ENCODE measurements around the gene BDNF. TPM values are rescaled to one million over a fixed set of nuclear protein-coding genes. Genes with fewer than 3 reads are reported as not detected.

The BDNF gene
- total and polyA plus RNA-seq, 2 donors (not counting 1 experiment from before 2014, with no cell fraction given): not detected

DNA sequence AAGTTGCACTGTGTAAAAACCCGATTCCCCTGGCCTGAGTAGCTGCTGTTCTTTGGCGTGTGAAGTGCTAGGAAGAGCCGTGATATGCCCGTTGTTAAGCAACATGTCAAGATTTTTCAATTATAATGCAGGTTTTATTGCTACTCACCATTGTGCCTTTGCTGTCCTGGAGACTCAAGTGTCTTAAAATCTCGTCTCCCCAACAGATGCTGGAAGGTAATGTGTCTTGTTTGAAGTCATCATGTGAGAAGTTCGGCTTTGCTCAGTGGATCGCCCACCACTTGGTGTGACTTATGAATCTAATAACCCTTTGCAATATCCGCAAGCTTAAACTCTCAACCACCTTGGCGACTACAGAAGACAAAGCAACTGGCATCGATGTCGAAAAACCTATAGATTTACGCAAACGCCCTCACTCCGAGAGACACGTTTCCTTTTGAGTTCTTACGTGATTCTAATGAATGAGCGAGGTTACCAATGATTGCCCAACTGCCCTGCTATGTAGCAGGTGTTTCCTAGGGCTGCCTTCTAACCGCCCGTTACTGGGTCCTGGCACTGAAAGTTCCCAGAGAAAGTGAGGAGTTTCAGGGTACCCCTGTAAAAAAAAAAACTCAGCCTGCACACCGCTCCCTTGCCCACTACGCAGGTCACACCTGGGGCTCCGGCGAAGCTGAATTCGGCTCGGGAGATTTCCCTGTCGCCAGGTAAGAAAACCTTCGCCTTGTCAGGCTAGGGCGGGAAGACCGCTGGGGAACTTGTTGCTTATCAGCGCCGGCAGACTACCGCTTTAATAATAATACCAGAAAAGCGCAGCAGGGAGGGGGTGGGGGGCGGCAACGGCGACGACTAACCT lies 21.2 kb upstream of the BDNF start:
- Histone ChIP-seq H3K79me2 (ENCODE audit: control insufficient read depth, insufficient read depth, low read length) (no peaks in the 10 kb centered on the region), H3K27me3 (replicated peaks in 1 of 4; ENCODE audit: control extremely low read depth in 1 of 4, control insufficient read depth in 3 of 4, insufficient read depth in 4 of 4, low read length in 3 of 4) (peaks cover 0 to 49% (median 42%) of the 10 kb centered on the region in 4 experiments), H3K36me3 (replicated peaks in 1 of 2; ENCODE audit: control extremely low read depth in 1 of 2, control insufficient read depth in 1 of 2, extremely low read depth in 1 of 2, insufficient read depth in 2 of 2, low read length in 1 of 2) (no peaks in the 10 kb centered on the region), H3K27ac (ENCODE audit: low read length in 2 of 2) (no peak overlapping the region), H3K4me1 (ENCODE audit: control insufficient read depth in 2 of 2, insufficient read depth in 2 of 2, low read length in 2 of 2) (peaks cover 4 to 9% of the 10 kb centered on the region in 2 donors), H4K20me1 (ENCODE audit: control insufficient read depth, insufficient read depth, low read length, poor library complexity, severe bottlenecking) (no peaks in the 10 kb centered on the region), H3K9me3 (ENCODE audit: control extremely low read depth in 1 of 3, control insufficient read depth in 2 of 3, insufficient read depth in 1 of 3, low read length in 2 of 3) (peaks cover 0 to 26% (median 0%) of the 10 kb centered on the region in 3 donors), H3K9ac (ENCODE audit: low read length) (no peak overlapping the region), H3K4me2 (replicated peaks; ENCODE audit: low read depth, low read length, poor library complexity, severe bottlenecking) (no peak overlapping the region), H3K4me3 (ENCODE audit: control extremely low read depth in 1 of 5, extremely low read depth in 1 of 5, insufficient read depth in 1 of 5, low read depth in 2 of 5, low read length in 4 of 5) (no peak overlapping the region), H2AFZ (ENCODE audit: insufficient read depth, low read depth, low read length, poor library complexity, severe bottlenecking) (peak overlapping the region; percentile 22)
- ATAC-seq (ENCODE audit: low read depth): no peak
- CTCF ChIA-PET: interaction anchor here (0.9 kb wide), 1 partner anchor 9 kb away, joined by 4 read pairs; no protein-coding TSS in a partner anchor
- Mint-ChIP-seq H3K4me3 (no peak overlapping the region), H3K4me1 (peaks cover 11% of the 10 kb centered on the region), H3K27me3 (peaks cover 67% of the 10 kb centered on the region), H3K9me3 (ENCODE audit: insufficient read depth) (no peaks in the 10 kb centered on the region), H3K27ac (no peak overlapping the region)
- intact Hi-C loops (cut with micrococcal nuclease): no loop called here
- WGBS (ENCODE audit: insufficient coverage): 12% methylated on average over 23 of the region's 37 CpGs
- TF ChIP-seq EZH2 (IDR thresholded peaks at IDR 0.05; ENCODE audit: borderline replicate concordance, insufficient read depth, low read depth, low read length, poor library complexity, severe bottlenecking): no peak
- TF ChIP-seq, protein P1, sequence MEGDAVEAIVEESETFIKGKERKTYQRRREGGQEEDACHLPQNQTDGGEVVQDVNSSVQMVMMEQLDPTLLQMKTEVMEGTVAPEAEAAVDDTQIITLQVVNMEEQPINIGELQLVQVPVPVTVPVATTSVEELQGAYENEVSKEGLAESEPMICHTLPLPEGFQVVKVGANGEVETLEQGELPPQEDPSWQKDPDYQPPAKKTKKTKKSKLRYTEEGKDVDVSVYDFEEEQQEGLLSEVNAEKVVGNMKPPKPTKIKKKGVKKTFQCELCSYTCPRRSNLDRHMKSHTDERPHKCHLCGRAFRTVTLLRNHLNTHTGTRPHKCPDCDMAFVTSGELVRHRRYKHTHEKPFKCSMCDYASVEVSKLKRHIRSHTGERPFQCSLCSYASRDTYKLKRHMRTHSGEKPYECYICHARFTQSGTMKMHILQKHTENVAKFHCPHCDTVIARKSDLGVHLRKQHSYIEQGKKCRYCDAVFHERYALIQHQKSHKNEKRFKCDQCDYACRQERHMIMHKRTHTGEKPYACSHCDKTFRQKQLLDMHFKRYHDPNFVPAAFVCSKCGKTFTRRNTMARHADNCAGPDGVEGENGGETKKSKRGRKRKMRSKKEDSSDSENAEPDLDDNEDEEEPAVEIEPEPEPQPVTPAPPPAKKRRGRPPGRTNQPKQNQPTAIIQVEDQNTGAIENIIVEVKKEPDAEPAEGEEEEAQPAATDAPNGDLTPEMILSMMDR (IDR thresholded peaks at IDR 0.05): no peak
- DNase-seq: no peak
- POLR2A ChIA-PET: no interaction called here

DNA sequence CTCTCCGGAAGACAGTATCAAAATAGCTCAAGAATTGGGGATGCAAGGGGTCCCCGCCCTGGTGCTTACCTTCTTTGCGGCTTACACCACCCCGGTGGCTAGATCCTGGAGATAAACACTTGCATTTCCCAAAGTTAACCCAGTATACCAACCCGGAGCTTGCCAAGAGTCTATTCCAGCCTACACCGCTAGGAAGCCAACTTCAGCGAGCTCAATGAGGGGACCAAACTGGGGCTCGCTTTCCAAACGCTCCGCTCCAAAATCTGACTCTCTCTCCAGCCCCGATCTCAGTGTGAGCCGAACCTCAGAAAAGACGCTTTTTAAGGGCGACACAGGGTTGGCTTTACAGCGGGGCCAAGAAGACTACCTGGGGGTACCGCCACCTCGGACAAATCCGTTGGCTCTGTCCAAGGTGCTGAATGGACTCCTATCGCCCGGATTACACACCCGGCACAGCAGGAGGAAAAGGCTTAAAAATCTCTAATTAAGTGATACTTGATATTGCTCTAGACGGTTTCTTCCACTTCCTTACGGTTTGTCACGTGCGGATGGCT lies 20.1 kb upstream of the BDNF start:
- H3K9me3 Mint-ChIP-seq (ENCODE audit: insufficient read depth): no peaks in the 10 kb centered on the region
- no peak overlapping the region for H3K4me3 Mint-ChIP-seq
- Histone ChIP-seq H3K9me3 (ENCODE audit: control extremely low read depth in 1 of 3, control insufficient read depth in 2 of 3, insufficient read depth in 1 of 3, low read length in 2 of 3) (peaks cover 0 to 26% (median 0%) of the 10 kb centered on the region in 3 donors), H3K79me2 (ENCODE audit: control insufficient read depth, insufficient read depth, low read length) (no peaks in the 10 kb centered on the region), H4K20me1 (ENCODE audit: control insufficient read depth, insufficient read depth, low read length, poor library complexity, severe bottlenecking) (no peaks in the 10 kb centered on the region), H3K27ac (ENCODE audit: low read length in 2 of 2) (no peak overlapping the region), H3K9ac (ENCODE audit: low read length) (no peak overlapping the region), H2AFZ (ENCODE audit: insufficient read depth, low read depth, low read length, poor library complexity, severe bottlenecking) (no peak overlapping the region), H3K4me2 (replicated peaks; ENCODE audit: low read depth, low read length, poor library complexity, severe bottlenecking) (no peak overlapping the region), H3K36me3 (replicated peaks in 1 of 2; ENCODE audit: control extremely low read depth in 1 of 2, control insufficient read depth in 1 of 2, extremely low read depth in 1 of 2, insufficient read depth in 2 of 2, low read length in 1 of 2) (no peaks in the 10 kb centered on the region), H3K4me1 (ENCODE audit: control insufficient read depth in 2 of 2, insufficient read depth in 2 of 2, low read length in 2 of 2) (peaks cover 4 to 9% of the 10 kb centered on the region in 2 donors), H3K27me3 (replicated peaks in 1 of 4; ENCODE audit: control extremely low read depth in 1 of 4, control insufficient read depth in 3 of 4, insufficient read depth in 4 of 4, low read length in 3 of 4) (peaks cover 0 to 49% (median 45%) of the 10 kb centered on the region in 4 experiments), H3K4me3 (ENCODE audit: control extremely low read depth in 1 of 5, extremely low read depth in 1 of 5, insufficient read depth in 1 of 5, low read depth in 2 of 5, low read length in 4 of 5) (no peak overlapping the region)
- TF ChIP-seq EZH2 (IDR thresholded peaks at IDR 0.05; ENCODE audit: borderline replicate concordance, insufficient read depth, low read depth, low read length, poor library complexity, severe bottlenecking): no peak
- TF ChIP-seq, protein P1 (IDR thresholded peaks at IDR 0.05): no peak
- peaks cover 11% of the 10 kb centered on the region for H3K4me1 Mint-ChIP-seq
- WGBS (ENCODE audit: insufficient coverage): 19% methylated on average over 18 of the region's 25 CpGs
- POLR2A ChIA-PET: no interaction called here
- intact Hi-C loops (cut with micrococcal nuclease): no loop called here
- ATAC-seq (ENCODE audit: low read depth) (no peak), DNase-seq (no peak)
- H3K27me3 Mint-ChIP-seq: peaks cover 68% of the 10 kb centered on the region
- no peak overlapping the region for H3K27ac Mint-ChIP-seq
- CTCF ChIA-PET: no interaction called here

Data from B cell (primary cell).